Stimulated activated CD4-positive, alpha-beta T cell treated with anti-CD3 and anti-CD28 coated beads, Interleukin-15, amount 100 ng/mL, for 24 hours (primary cell): ENCODE results near the gene TDRD7.
"Not testable (repeated sequence)": the region's sequence is repeated elsewhere in the genome, so short reads cannot be mapped to it uniquely, and the experiment has no call there.

Experiments
- DNase-seq: peaks from one replicate; pipeline ENCODE4 v3.0.0-alpha.2; 2020

TDRD7 gene

DNA sequence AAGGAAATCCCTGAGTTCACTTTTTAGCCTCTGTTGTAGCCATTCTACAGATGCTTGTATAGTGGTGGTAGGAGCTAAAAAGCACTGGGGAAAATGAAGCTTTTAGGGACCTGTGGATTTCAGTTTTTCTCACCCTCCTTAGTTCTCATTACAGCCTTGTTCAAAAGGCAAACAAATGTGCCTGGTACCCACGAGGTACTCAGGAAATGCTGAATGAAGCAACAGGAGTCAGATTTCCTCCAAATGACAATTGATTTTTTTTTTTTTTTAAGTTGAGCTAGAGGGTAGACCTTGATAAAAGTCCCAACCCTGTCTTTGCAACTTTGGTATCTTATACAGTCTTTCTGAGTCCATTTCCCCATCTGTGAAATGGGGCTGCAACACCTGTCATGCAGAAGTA, 68.3 kb downstream of the TDRD7 start:
- DNase-seq: no peak

DNA sequence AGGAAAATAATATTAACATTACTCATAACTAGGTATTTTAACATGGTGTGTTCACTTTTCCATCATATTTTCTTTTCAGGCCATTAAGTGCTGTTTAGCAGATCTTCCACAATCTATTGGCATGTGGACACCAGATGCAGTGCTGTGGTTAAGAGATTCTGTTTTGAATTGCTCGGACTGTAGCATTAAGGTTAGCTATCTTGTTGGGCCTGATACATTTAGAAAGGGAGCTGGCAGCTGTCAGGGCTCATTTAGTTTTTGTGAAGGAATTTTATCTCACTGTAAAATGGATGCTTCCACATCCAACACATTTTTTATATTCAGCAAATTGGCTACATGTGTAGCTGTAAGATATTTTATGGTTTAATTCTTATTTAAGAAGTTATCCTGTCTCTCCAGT, 68.9 kb downstream of the TDRD7 start:
- no peak for DNase-seq

GRCh38 chr9:97484134-97484533, 72.2 kb downstream of the TDRD7 start:
- DNase-seq: no peak

GRCh38 chr9:97487107-97487506, 75.2 kb downstream of the TDRD7 start:
- no peak for DNase-seq

DNA sequence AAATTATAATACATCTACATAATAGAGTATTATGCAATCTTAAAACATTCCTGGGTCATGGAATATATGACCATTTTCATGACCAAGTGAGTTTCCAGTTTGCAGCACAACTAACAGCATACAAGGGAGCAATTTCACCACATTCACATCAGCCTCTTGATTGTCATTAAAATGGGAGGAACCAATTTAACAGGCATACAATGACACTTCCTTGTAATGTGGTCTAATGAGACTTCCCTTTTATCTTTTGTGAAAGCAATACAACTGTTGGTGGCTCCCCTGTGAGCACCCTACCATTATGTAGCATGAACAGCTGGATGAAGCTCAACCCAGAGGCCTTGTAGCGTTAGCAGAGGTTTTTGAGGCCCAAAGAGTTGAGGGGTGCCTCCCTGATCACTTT, 76.0 kb downstream of the TDRD7 start:
- no peak for DNase-seq

DNA sequence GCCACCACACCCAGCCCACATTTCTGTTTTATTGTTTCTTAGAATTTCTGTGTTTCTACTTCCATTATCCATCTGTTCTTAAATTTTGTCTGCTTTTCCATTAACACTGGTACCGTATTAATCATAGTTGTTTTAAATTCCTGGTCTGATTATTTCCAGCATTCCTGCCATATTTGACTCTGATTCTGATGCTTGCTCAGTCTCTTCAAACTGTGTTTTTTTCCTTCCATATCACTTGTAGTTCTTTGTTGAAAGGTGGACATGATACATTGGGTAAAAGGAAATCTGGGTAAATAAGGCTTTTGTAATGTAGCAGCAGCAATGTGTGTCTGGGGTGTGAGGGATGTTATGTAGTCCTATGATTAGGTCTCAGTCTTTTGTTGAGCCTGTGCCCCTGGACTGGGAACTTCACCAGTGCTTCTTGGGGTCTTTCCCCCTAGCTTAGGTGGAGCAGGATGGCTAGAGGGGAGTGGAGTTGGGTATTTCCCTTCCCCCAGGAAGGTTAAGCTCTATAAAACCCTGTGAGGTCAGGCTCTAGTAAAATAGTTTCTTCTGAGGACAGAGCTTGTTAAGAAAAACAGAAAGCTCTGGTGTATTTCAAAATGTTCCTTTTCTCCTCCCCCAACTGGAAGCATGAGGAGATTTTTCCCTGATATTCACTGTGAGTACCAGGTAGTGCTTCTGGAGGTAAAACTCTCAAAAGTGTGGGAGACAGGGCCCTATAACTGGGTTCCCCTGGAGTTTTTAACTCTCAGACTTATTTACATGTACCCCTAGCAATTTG, 79.5 kb downstream of the TDRD7 start:
- DNase-seq: no peak

- not testable (repeated sequence) for DNase-seq
These were observed 85.9 kb downstream of the TDRD7 start for GRCh38 chr9:97497558-97498375.

DNA sequence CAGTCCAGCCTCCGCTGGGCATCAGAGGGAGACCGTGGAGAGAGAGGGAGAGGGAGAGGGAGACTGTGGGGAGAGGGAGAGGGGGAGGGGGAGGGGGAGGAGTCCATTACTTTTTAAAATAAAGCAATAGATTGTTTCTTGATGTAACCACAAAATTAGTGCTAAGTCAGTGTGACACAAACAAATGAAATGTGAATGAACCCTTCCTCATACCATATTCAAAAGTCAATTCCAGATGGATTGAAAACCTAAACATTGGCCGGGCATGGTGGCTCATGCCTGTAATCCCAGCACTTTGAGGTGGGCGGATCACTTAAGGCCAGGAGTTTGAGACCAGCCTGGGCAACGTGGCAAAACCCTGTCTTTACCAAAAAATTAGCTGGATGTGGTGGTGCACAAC, 87.0 kb downstream of the TDRD7 start:
- not testable (repeated sequence) for DNase-seq

DNA sequence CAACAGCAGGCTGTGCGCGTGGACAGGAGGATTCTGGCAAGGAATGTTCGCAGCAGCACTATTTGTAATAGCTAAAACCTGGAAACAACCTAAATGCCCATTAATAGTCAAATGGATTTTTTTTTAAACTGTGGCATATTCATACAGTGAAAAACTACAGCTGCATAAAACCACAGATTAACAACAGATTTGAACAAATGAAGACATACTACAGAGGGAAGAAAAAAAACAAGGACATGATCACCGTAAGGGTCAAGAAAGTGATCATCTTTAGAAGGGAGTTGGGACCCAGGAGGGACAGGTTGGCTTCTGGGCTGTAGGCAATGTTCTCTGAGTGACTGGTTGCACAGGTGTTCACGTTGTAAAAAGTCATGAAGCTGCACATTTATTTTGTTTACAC, 88.4 kb downstream of the TDRD7 start:
- no peak for DNase-seq

DNA sequence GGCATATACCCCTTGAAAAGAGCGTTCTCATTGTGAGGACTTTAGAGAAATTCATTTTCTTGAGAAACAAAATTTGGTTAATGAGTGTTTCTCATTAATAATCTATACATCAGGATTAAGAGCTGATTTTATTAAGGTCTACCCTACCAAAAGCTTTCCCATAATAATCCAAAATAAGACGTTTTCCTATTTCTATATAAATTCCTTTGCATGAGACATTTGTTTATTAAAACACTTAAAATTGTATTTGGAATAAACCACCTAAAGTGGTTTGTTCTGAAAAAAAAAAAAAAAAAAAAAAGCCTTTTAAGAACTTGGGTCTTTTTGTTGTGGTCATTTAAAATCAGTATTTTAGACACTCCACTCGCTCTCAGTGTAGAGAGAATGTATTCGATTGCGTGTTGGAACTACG, 88.9 kb downstream of the TDRD7 start:
- DNase-seq: no peak

GRCh38 chr9:97501177-97501971, 89.5 kb downstream of the TDRD7 start, which contains the start of gene TMOD1:
Gene TMOD1 (plus strand): TSS chr9:97501666. CDS start chr9:97524189, 22,523 bp downstream.
- DNase-seq: peak; percentile 66

- DNase-seq: no peak
These were observed 90.0 kb downstream of the TDRD7 start for GRCh38 chr9:97501972-97502221.

- DNase-seq: peak; percentile 13
These were observed 90.5 kb downstream of the TDRD7 start for GRCh38 chr9:97502222-97502983.

GRCh38 chr9:97502984-97503861, 91.3 kb downstream of the TDRD7 start:
- no peak for DNase-seq

- no peak for DNase-seq
These were observed 91.9 kb downstream of the TDRD7 start for GRCh38 chr9:97503862-97504210.

DNA sequence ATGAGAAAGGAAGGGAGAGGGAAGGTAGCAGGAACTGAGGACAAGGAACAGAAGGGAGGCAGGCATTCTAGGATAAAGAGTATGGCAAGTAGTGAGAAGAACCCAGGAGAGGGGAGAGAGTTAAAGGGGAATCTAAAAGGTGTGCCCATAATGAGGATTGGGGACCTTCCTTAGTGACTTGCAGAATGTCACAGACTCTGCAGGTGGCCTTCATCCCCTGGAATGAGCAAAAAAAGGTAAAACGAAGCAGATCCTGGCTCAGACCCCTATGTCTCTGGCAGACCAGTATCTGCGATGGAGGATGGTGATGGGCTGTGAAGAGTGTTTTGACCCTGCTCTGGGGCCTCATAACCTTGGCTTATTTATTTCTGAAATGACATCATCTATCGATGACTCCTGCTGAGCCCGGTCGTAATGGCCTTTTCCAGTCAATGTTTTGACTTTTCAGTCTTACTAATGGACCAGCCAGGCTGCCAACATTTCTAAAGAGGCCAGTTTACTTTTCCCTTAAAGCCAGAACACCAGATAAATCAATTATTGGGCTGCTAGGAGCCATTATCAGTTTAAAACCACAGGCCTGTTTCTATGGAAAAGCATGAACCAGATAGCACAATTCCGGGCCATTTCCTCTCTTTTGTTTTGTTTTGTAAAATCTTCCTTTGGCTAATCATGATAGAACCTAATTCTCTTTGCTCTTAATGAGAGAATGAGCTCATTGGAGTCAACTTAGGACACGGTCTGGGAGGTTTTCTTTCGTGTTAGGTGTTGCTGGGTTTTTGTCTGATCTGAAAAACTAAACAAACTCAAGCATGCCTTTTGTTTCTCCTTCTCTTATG, 92.7 kb downstream of the TDRD7 start:
- DNase-seq: no peak

DNA sequence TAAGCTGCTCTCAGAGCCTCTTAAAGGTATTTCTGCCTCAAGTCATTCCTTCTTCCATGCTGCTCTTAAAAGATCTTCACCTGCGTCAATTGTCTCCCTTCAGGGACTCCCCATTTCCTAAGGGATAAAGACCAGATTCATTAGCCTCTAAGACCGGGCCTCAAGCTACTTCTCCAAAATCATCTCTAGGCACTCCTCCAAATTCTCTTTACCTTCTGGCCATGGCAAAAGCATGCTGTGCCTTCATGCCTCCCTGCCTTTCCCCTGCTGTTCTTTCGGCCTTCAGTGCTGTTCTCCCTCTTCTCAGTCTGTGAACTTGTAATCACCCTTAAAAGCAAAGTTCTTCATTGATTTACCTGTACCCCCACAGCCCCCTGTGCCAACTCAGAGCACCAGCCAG, 93.9 kb downstream of the TDRD7 start:
- DNase-seq: no peak

GRCh38 chr9:97506306-97506705, 94.4 kb downstream of the TDRD7 start:
- DNase-seq: no peak

DNA sequence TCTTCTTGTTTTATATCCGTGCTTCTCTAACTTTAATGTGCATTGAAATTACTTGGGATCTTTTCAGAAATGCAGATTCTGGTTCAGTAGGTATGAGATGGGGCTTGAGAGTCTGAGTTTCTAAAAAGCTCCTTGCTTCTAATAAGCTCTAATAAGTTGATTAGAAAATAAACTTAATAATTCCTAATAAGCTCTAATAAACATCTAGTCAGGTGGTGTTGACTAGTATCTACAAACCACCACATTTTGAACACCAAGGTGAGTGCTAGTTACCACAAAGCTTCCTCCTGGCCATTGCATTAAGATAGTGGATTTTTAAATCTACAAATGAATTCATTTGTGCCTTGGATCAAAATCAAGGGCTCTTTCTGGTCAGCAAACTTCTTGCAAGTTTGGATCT, 94.9 kb downstream of the TDRD7 start:
- no peak for DNase-seq

- no peak for DNase-seq
These were observed 95.6 kb downstream of the TDRD7 start for GRCh38 chr9:97507428-97507984.

DNA sequence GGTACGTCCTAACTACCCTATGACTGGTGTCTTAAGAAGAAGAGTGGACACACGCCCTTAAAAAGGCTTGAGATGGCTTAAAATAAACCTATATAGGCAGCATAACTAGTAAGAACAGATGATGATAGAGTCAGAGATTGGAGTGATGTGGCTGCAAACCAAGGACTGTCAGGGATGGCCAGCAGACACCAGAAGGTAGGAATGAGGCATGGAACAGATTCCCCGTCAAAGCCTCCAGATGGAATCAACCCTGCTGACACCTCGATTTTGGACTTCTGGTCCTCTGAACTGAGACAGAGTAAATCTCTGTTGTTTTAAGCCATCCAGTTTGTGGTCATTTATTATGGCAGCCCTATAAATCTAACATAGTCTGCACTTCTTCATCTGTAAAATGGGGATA, 97.0 kb downstream of the TDRD7 start:
- no peak for DNase-seq
